Natural killer cell (primary cell): ENCODE measurements around the gene CPEB4. TPM values are rescaled to one million over a fixed set of nuclear protein-coding genes. Genes with fewer than 3 reads are reported as not detected.

ENCODE experiments used
- ATAC-seq, 3 donors: fragments of 150-1000 bp in 2 of 3; fragments of 200-7000 bp in 1 of 3; cut with Tn5 transposase; 1 replicate in 1 of 3; 2 replicates in 2 of 3; pipeline ENCODE4 v1.10.0; 2021; ENCODE audit warnings: mild to moderate bottlenecking in 2 of 3, moderate library complexity in 2 of 3
- DNase-seq, 2 donors: peaks; one replicate each; pipeline versions ENCODE4 v3.0.0 to v3.0.0-alpha.2; 2013 to 2021; ENCODE audit warnings: mixed read lengths in 1 of 2
- H3K27ac ChIP-seq: one replicate; pipeline ENCODE4 v1.5.1; 2013; ENCODE audit warnings: mild to moderate bottlenecking, low read length
- H3K27me3 ChIP-seq: one replicate; pipeline ENCODE4 v1.6.1; 2013; ENCODE audit warnings: low read length; ENCODE audit not compliant: control insufficient read depth, insufficient read depth
- H3K36me3 ChIP-seq: one replicate; pipeline ENCODE4 v1.6.1; 2013; ENCODE audit warnings: low read length; ENCODE audit not compliant: control insufficient read depth, insufficient read depth
- H3K4me1 ChIP-seq: one replicate; pipeline ENCODE4 v1.6.1; 2013; ENCODE audit warnings: low read length; ENCODE audit not compliant: control insufficient read depth, insufficient read depth
- H3K4me3 ChIP-seq: one replicate; pipeline ENCODE4 v1.5.1; 2013; ENCODE audit warnings: low read length
- H3K9me3 ChIP-seq: one replicate; pipeline ENCODE4 v1.6.1; 2013; ENCODE audit warnings: low read length; ENCODE audit not compliant: control insufficient read depth, insufficient read depth
- H3K27ac Mint-ChIP-seq, 2 donors: one replicate each; pipeline ENCODE4 v1.8.0; 2022; ENCODE audit warnings: mild to moderate bottlenecking in 2 of 2, mixed read lengths in 2 of 2, moderate library complexity in 1 of 2
- H3K27me3 Mint-ChIP-seq, 2 donors: one replicate each; pipeline ENCODE4 v1.8.0; 2022; ENCODE audit warnings: low read depth in 2 of 2, mixed read lengths in 2 of 2
- H3K36me3 Mint-ChIP-seq: one replicate; pipeline ENCODE4 v1.8.0; 2022; ENCODE audit warnings: mixed read lengths
- H3K4me1 Mint-ChIP-seq, 2 donors: one replicate each; pipeline ENCODE4 v1.8.0; 2022; ENCODE audit warnings: mixed read lengths in 2 of 2
- H3K4me3 Mint-ChIP-seq: one replicate; pipeline ENCODE4 v1.8.0; 2022; ENCODE audit warnings: mild to moderate bottlenecking, moderate library complexity, mixed read lengths
- H3K9me3 Mint-ChIP-seq, 2 donors: one replicate each; pipeline ENCODE4 v1.8.0; 2022; ENCODE audit warnings: mixed read lengths in 2 of 2
- CTCF ChIP-seq: fragments of 200-600 bp; IDR thresholded peaks from one replicate; pipeline ENCODE4 v1.8.0; 2022; ENCODE audit warnings: antibody characterized with exemption
- WGBS: methylation state at CpG from one replicate; pipeline ENCODE4 v1.1.7; 2013; ENCODE audit warnings: missing lambda C conversion rate; ENCODE audit not compliant: insufficient coverage; 5-methylcytosine and 5-hydroxymethylcytosine counted together
- intact Hi-C: fragments of 100-400 bp; cut with micrococcal nuclease; formaldehyde crosslinking; loops from one replicate; pipeline ENCODE4 v1.14.2; 2022
- total RNA-seq, 4 donors: library from RNA; stranded (reverse); fragments of 120-200 nt in 1 of 4; gene quantifications; one replicate each; pipeline versions ENCODE4 v1.2.3 to v1.2.4, GENCODE V29; 2013 to 2022

The CPEB4 gene
- total RNA-seq, 3 donors from 2014 or later (not counting 1 experiment from before 2014, with no cell fraction given): 44.4 to 60.4 (median 55.1) TPM

GRCh38 chr5:173862047-173862477 lies 26.1 kb upstream of the CPEB4 start:
- no peak overlapping the region for H3K27ac Mint-ChIP-seq
- Histone ChIP-seq H3K27ac (no peak overlapping the region), H3K27me3 (no peaks in the 10 kb centered on the region), H3K4me1 (no peaks in the 10 kb centered on the region), H3K9me3 (no peaks in the 10 kb centered on the region), H3K36me3 (no peaks in the 10 kb centered on the region), H3K4me3 (no peak overlapping the region)
- peaks cover 7 to 8% of the 10 kb centered on the region in 2 donors for H3K27me3 Mint-ChIP-seq
- TF ChIP-seq CTCF: no peak
- no peaks in the 10 kb centered on the region for H3K36me3 Mint-ChIP-seq
- WGBS: 82% methylated on average over 4 of the region's 4 CpGs
- H3K4me1 Mint-ChIP-seq: peaks cover 0 to 4% of the 10 kb centered on the region in 2 donors
- intact Hi-C loops: no loop called here
- no peak for ATAC-seq
- no peak for DNase-seq
- H3K9me3 Mint-ChIP-seq: no peaks in the 10 kb centered on the region
- H3K4me3 Mint-ChIP-seq: no peak overlapping the region

GRCh38 chr5:173863359-173863758 lies 24.8 kb upstream of the CPEB4 start:
- Histone ChIP-seq H3K4me1 (no peaks in the 10 kb centered on the region), H3K27me3 (no peaks in the 10 kb centered on the region), H3K36me3 (no peaks in the 10 kb centered on the region), H3K9me3 (no peaks in the 10 kb centered on the region), H3K4me3 (no peak overlapping the region), H3K27ac (no peak overlapping the region)
- Mint-ChIP-seq H3K4me3 (no peak overlapping the region), H3K27ac (no peak overlapping the region), H3K9me3 (no peaks in the 10 kb centered on the region), H3K36me3 (no peaks in the 10 kb centered on the region), H3K4me1 (peaks cover 0 to 4% of the 10 kb centered on the region in 2 donors), H3K27me3 (peaks cover 12 to 14% of the 10 kb centered on the region in 2 donors)
- 87% methylated on average over 2 of the region's 3 CpGs for WGBS
- ATAC-seq: no peak
- no peak for DNase-seq
- intact Hi-C loops: no loop called here
- TF ChIP-seq CTCF: no peak

- Histone ChIP-seq H3K9me3 (no peaks in the 10 kb centered on the region), H3K27me3 (no peaks in the 10 kb centered on the region), H3K27ac (no peak overlapping the region), H3K36me3 (no peaks in the 10 kb centered on the region), H3K4me1 (no peaks in the 10 kb centered on the region), H3K4me3 (no peak overlapping the region)
- no peak overlapping the region for H3K4me3 Mint-ChIP-seq
- no peak for TF ChIP-seq CTCF
- no peaks in the 10 kb centered on the region for H3K9me3 Mint-ChIP-seq
- no peaks in the 10 kb centered on the region for H3K36me3 Mint-ChIP-seq
- H3K27ac Mint-ChIP-seq: no peak overlapping the region
- WGBS: 40% methylated on average over 10 of the region's 10 CpGs
- ATAC-seq: no peak
- H3K4me1 Mint-ChIP-seq: peaks cover 0 to 4% of the 10 kb centered on the region in 2 donors
- H3K27me3 Mint-ChIP-seq: peaks cover 18 to 22% of the 10 kb centered on the region in 2 donors
- intact Hi-C loops: no loop called here
- no peak for DNase-seq
Measured at GRCh38 chr5:173864126-173865050, 23.8 kb upstream of the CPEB4 start.
